Measurements from ENCODE around the gene C1QTNF7.
A peak's percentile ranks its signal among the peaks of the same experiment; 100 is the strongest.

C1QTNF7 gene

GRCh38 chr4:15457406-15458201, 29.8 kb downstream of the C1QTNF7 start:
- TF ChIP-seq ZNF654 (tag by site-specific recombination; IDR thresholded peaks at IDR 0.05; ENCODE audit: low read depth) (peak; percentile 62), WT1 (tag by site-specific recombination; IDR thresholded peaks at IDR 0.05) (no peak)
- ChIA-PET CTCF (interaction anchor here (0.5 to 4.3 kb wide), 20 partner anchors 10 to 1525 kb away, joined by 3 to 27 read pairs (median 4); partner anchors contain the start of gene CC2D2A), POLR2A (no interaction called here)
- Histone ChIP-seq H3K4me3 (ENCODE audit: low read depth, low read length) (no peak overlapping the region), H3K4me1 (ENCODE audit: control insufficient read depth, insufficient read depth, low read length) (no peaks in the 10 kb centered on the region), H3K36me3 (ENCODE audit: control insufficient read depth in 2 of 2, insufficient read depth in 1 of 2, low read length in 2 of 2) (no peaks in the 10 kb centered on the region), H3K27ac (ENCODE audit: extremely low read depth, low read depth, low read length) (no peak overlapping the region), H3K9me3 (ENCODE audit: control insufficient read depth, insufficient read depth, low read depth, low read length) (no peaks in the 10 kb centered on the region)

DNA sequence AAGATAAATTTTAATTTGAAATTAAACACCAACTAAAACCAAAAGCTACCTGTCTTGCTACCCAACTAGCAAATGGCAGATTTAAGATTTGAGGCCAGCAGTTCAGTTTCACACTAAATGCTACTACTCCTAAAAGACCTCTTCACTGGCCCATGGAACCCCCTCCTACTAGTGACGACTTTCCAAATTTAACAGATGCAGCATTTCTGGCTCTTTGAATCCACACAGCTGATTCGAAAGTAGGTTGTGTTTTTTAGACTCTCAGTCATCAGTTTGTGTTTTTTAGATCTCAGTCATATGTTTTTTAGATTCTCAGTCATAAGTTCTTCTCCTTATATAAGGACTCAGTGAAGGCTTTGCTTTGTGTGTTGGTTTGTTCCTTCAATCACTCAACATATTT, 30.8 kb downstream of the C1QTNF7 start:
- H3K4me1 ChIP-seq (ENCODE audit: control insufficient read depth, insufficient read depth, low read length) = no peaks in the 10 kb centered on the region
- ChIA-PET POLR2A (no interaction called here), CTCF (interaction anchor here (2.6 to 4.3 kb wide), 3 partner anchors 12 to 227 kb away, joined by 11 to 27 read pairs (median 22); partner anchors contain the start of gene CC2D2A)
- H3K27ac ChIP-seq (ENCODE audit: extremely low read depth, low read depth, low read length) = no peak overlapping the region
- H3K36me3 ChIP-seq (ENCODE audit: control insufficient read depth in 2 of 2, insufficient read depth in 1 of 2, low read length in 2 of 2) = no peaks in the 10 kb centered on the region
- no peak overlapping the region for H3K4me3 ChIP-seq (ENCODE audit: low read depth, low read length)
- H3K9me3 ChIP-seq (ENCODE audit: control insufficient read depth, insufficient read depth, low read depth, low read length) = no peaks in the 10 kb centered on the region
- TF ChIP-seq, protein P1, sequence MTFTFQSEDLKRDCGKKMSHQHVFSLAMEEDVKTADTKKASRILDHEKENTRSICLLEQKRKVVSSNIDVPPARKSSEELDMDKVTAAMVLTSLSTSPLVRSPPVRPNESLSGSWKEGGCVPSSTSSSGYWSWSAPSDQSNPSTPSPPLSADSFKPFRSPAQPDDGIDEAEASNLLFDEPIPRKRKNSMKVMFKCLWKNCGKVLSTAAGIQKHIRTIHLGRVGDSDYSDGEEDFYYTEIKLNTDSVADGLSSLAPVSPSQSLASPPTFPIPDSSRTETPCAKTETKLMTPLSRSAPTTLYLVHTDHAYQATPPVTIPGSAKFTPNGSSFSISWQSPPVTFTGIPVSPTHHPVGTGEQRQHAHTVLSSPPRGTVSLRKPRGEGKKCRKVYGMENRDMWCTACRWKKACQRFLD (tag by site-specific recombination; IDR thresholded peaks at IDR 0.05) = no peak
- TF ChIP-seq ZNF785 (tag by site-specific recombination; IDR thresholded peaks at IDR 0.05) = no peak
- TF ChIP-seq ZNF391 (tag by site-specific recombination; IDR thresholded peaks at IDR 0.05; ENCODE audit: borderline replicate concordance, low read depth) = no peak
- TF ChIP-seq ZNF610 (tag by site-specific recombination; IDR thresholded peaks at IDR 0.05; ENCODE audit: borderline replicate concordance) = no peak
- TF ChIP-seq ZNF623 (tag by site-specific recombination; IDR thresholded peaks at IDR 0.05) = no peak
- TF ChIP-seq ZNF211 (tag by site-specific recombination; IDR thresholded peaks at IDR 0.05; ENCODE audit: low read depth) = no peak
- TF ChIP-seq ZNF670 (tag by site-specific recombination; IDR thresholded peaks at IDR 0.05; ENCODE audit: low read depth) = no peak
- no peak for TF ChIP-seq ZNF585B (tag by site-specific recombination; IDR thresholded peaks at IDR 0.05)
- TF ChIP-seq, protein P2, sequence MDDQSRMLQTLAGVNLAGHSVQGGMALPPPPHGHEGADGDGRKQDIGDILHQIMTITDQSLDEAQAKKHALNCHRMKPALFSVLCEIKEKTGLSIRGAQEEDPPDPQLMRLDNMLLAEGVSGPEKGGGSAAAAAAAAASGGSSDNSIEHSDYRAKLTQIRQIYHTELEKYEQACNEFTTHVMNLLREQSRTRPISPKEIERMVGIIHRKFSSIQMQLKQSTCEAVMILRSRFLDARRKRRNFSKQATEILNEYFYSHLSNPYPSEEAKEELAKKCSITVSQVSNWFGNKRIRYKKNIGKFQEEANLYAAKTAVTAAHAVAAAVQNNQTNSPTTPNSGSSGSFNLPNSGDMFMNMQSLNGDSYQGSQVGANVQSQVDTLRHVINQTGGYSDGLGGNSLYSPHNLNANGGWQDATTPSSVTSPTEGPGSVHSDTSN (CRISPR knock-in tag; IDR thresholded peaks at IDR 0.05) = no peak
- TF ChIP-seq, protein P3, sequence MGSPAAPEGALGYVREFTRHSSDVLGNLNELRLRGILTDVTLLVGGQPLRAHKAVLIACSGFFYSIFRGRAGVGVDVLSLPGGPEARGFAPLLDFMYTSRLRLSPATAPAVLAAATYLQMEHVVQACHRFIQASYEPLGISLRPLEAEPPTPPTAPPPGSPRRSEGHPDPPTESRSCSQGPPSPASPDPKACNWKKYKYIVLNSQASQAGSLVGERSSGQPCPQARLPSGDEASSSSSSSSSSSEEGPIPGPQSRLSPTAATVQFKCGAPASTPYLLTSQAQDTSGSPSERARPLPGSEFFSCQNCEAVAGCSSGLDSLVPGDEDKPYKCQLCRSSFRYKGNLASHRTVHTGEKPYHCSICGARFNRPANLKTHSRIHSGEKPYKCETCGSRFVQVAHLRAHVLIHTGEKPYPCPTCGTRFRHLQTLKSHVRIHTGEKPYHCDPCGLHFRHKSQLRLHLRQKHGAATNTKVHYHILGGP (tag by site-specific recombination; IDR thresholded peaks at IDR 0.05) = no peak
- TF ChIP-seq ZBTB21 (tag by site-specific recombination; IDR thresholded peaks at IDR 0.05) = no peak
- no peak for TF ChIP-seq ZNF792 (tag by site-specific recombination; IDR thresholded peaks at IDR 0.05)
- no peak for TF ChIP-seq ZNF404 (tag by site-specific recombination; IDR thresholded peaks at IDR 0.05)
- TF ChIP-seq ZNF747 (tag by site-specific recombination; IDR thresholded peaks at IDR 0.05) = no peak
- TF ChIP-seq ZBTB26 (tag by site-specific recombination; optimal IDR thresholded peaks at IDR 0.05) = no peak
- no peak for TF ChIP-seq ZNF76 (tag by site-specific recombination; IDR thresholded peaks at IDR 0.05; ENCODE audit: borderline replicate concordance, low read depth)
- TF ChIP-seq ZNF184 (tag by site-specific recombination; IDR thresholded peaks at IDR 0.05) = no peak
